HEK293 (cell line): ENCODE measurements around the gene TMC4.

ENCODE experiments used
- CTCF ChIA-PET: fragments of 350-600 bp; formaldehyde crosslinking; extraction: SDS; loops from one replicate; lab custom pipeline; 2021; ENCODE audit warnings: antibody characterized with exemption; lab: Yijun Ruan, JAX
- POLR2A ChIA-PET: fragments of 300-600 bp; formaldehyde crosslinking; extraction: SDS; loops from one replicate; lab custom pipeline; 2020; ENCODE audit warnings: antibody characterized with exemption, inconsistent platforms; lab: Yijun Ruan, JAX
- H3K27ac ChIP-seq: fragments of 200-500 bp; sonication (Bioruptor generic); 2 replicates; pipeline ENCODE4 v1.5.1; 2014; ENCODE audit warnings: low read depth, low read length, control low read depth, inconsistent platforms; ENCODE audit errors: extremely low read depth
- H3K36me3 ChIP-seq, 2 experiments: fragments of 200-500 bp in 1 of 2; sonication (Bioruptor generic) in 1 of 2; 1 replicate in 1 of 2; 2 replicates in 1 of 2; pipeline ENCODE4 v1.5.1; 2014 to 2017; ENCODE audit warnings: inconsistent platforms in 2 of 2, low read length in 2 of 2; ENCODE audit not compliant: control insufficient read depth in 2 of 2, insufficient read depth in 1 of 2
- H3K4me1 ChIP-seq: fragments of 200-500 bp; sonication (Bioruptor generic); 2 replicates; pipeline ENCODE4 v1.5.1; 2014; ENCODE audit warnings: mild to moderate bottlenecking, low read length, inconsistent platforms; ENCODE audit not compliant: control insufficient read depth, insufficient read depth
- H3K4me3 ChIP-seq: 2 replicates; pipeline ENCODE4 v1.5.1; 2011; ENCODE audit warnings: low read depth, mild to moderate bottlenecking, control low read depth, low read length, moderate library complexity
- H3K9me3 ChIP-seq: fragments of 200-500 bp; sonication (Bioruptor generic); 2 replicates; pipeline ENCODE4 v1.5.1; 2014; ENCODE audit warnings: low read depth, low read length, inconsistent platforms; ENCODE audit not compliant: control insufficient read depth, insufficient read depth
- EGR2 ChIP-seq: fragments of 450-650 bp; formaldehyde crosslinking; IDR thresholded peaks from 2 replicates; pipeline ENCODE4 v1.5.1; 2016; ENCODE audit warnings: low read depth, missing biosample characterization, missing genetic modification characterization
- KLF9 ChIP-seq: fragments of 450-650 bp; formaldehyde crosslinking; IDR thresholded peaks from 2 replicates; pipeline ENCODE4 v1.5.1; 2016; ENCODE audit warnings: missing biosample characterization, missing genetic modification characterization, low read depth
- MZF1 ChIP-seq: fragments of 450-650 bp; formaldehyde crosslinking; IDR thresholded peaks from 2 replicates; pipeline ENCODE4 v1.5.1; 2017; ENCODE audit warnings: missing biosample characterization, missing genetic modification characterization, borderline replicate concordance
- SETDB1 ChIP-seq: IDR thresholded peaks from one replicate; pipeline ENCODE4 v1.6.1; 2017; ENCODE audit warnings: mild to moderate bottlenecking, low read length, moderate library complexity, mixed read lengths; ENCODE audit not compliant: insufficient read length
- ZFHX2 ChIP-seq: fragments of 450-650 bp; formaldehyde crosslinking; conservative IDR thresholded peaks from 2 replicates; pipeline ENCODE4 v1.5.1; 2016; ENCODE audit warnings: missing biosample characterization, missing genetic modification characterization
- ZFP37 ChIP-seq: fragments of 450-650 bp; formaldehyde crosslinking; IDR thresholded peaks from 2 replicates; pipeline ENCODE4 v1.5.1; 2016; ENCODE audit warnings: missing biosample characterization, missing genetic modification characterization
- ZNF16 ChIP-seq: fragments of 450-650 bp; formaldehyde crosslinking; IDR thresholded peaks from 2 replicates; pipeline ENCODE4 v1.5.1; 2016; ENCODE audit warnings: low read depth, missing biosample characterization, missing genetic modification characterization
- ZNF174 ChIP-seq: fragments of 450-650 bp; formaldehyde crosslinking; IDR thresholded peaks from 2 replicates; pipeline ENCODE4 v1.5.0; 2017; ENCODE audit warnings: missing biosample characterization, mild to moderate bottlenecking, missing genetic modification characterization
- ZNF23 ChIP-seq: fragments of 450-650 bp; formaldehyde crosslinking; IDR thresholded peaks from 2 replicates; pipeline ENCODE4 v1.5.1; 2016; ENCODE audit warnings: missing biosample characterization, missing genetic modification characterization, borderline replicate concordance
- ZNF24 ChIP-seq: fragments of 450-650 bp; formaldehyde crosslinking; IDR thresholded peaks from 2 replicates; pipeline ENCODE4 v1.5.1; 2016; ENCODE audit warnings: missing biosample characterization, missing genetic modification characterization
- ZNF324 ChIP-seq: fragments of 450-650 bp; formaldehyde crosslinking; IDR thresholded peaks from 2 replicates; pipeline ENCODE4 v1.5.1; 2016; ENCODE audit warnings: missing biosample characterization, missing genetic modification characterization
- ZNF404 ChIP-seq: fragments of 450-650 bp; formaldehyde crosslinking; IDR thresholded peaks from 2 replicates; pipeline ENCODE4 v1.5.1; 2017; ENCODE audit warnings: missing biosample characterization, missing genetic modification characterization
- ZNF426 ChIP-seq: fragments of 450-650 bp; formaldehyde crosslinking; IDR thresholded peaks from 2 replicates; pipeline ENCODE4 v1.5.1; 2017; ENCODE audit warnings: missing biosample characterization, missing genetic modification characterization, mild to moderate bottlenecking, inconsistent platforms, moderate library complexity
- ZNF530 ChIP-seq: fragments of 450-650 bp; formaldehyde crosslinking; IDR thresholded peaks from 2 replicates; pipeline ENCODE4 v1.5.1; 2016; ENCODE audit warnings: low read depth, missing biosample characterization, missing genetic modification characterization
- ZNF600 ChIP-seq: fragments of 450-650 bp; formaldehyde crosslinking; IDR thresholded peaks from 2 replicates; pipeline ENCODE4 v1.5.1; 2016; ENCODE audit warnings: missing biosample characterization, missing genetic modification characterization
- ZNF785 ChIP-seq: fragments of 450-650 bp; formaldehyde crosslinking; IDR thresholded peaks from 2 replicates; pipeline ENCODE4 v1.5.1; 2016; ENCODE audit warnings: missing biosample characterization, missing genetic modification characterization
- TF ChIP-seq, protein P1 (sequence below): fragments of 450-650 bp; formaldehyde crosslinking; IDR thresholded peaks from 2 replicates; pipeline ENCODE4 v1.5.1; 2016; ENCODE audit warnings: missing biosample characterization, missing genetic modification characterization, low read depth
- TF ChIP-seq, protein P2 (sequence below): fragments of 450-650 bp; formaldehyde crosslinking; IDR thresholded peaks from 2 replicates; pipeline ENCODE4 v1.5.1; 2016; ENCODE audit warnings: missing biosample characterization, missing genetic modification characterization
- TF ChIP-seq, protein P3 (sequence below): fragments of 450-650 bp; formaldehyde crosslinking; IDR thresholded peaks from 2 replicates; pipeline ENCODE4 v1.5.1; 2016; ENCODE audit warnings: missing biosample characterization, missing genetic modification characterization

The TMC4 gene

DNA sequence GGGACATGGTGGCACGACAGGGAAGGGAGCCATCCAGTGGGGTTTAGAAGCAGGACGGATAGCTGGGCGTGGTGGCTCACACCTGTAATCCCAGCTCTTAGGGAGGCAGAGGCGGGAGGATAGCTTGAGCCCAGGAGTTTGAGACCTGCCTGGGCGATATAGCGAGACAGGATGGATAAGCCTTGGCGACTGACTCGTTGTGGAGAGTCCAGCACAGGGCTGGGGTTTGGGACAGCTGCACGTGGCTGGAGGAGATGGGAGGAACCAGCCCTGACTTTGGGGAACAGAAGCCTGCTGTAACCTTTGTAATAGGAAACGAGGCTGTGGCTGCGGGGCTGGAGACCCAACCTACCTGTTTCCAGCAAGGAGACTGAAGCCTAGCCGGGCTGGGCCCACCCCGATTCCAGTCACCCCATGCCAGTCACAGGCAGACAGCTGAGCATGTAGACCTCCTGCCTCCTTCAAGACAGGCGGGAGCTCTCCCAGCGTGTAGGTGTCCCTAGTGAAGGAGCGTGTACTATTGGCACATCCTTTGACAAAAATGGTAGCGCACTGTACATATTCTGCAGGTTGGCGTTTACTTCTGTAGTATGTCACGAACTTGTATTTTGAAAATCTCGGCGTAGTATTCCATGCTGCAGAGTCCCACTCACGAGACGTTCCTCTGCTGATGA, 21.5 kb downstream of the TMC4 start:
- H3K36me3 ChIP-seq: peaks cover 56 to 96% of the 10 kb centered on the region in 2 experiments
- ChIA-PET CTCF (interaction anchor here (0.6 to 1.2 kb wide), 2 partner anchors 15 to 81 kb away, joined by 3 read pairs; no protein-coding TSS in a partner anchor), POLR2A (interaction anchor here (0.7 to 8.0 kb wide), 4 partner anchors 9 to 127 kb away, joined by 3 to 87 read pairs (median 3); partner anchors contain the start of genes CNOT3 and MBOAT7)
- H3K27ac ChIP-seq: peak overlapping the region; percentile 24; the same call in 1 of the 2 replicates
- TF ChIP-seq, protein P1, sequence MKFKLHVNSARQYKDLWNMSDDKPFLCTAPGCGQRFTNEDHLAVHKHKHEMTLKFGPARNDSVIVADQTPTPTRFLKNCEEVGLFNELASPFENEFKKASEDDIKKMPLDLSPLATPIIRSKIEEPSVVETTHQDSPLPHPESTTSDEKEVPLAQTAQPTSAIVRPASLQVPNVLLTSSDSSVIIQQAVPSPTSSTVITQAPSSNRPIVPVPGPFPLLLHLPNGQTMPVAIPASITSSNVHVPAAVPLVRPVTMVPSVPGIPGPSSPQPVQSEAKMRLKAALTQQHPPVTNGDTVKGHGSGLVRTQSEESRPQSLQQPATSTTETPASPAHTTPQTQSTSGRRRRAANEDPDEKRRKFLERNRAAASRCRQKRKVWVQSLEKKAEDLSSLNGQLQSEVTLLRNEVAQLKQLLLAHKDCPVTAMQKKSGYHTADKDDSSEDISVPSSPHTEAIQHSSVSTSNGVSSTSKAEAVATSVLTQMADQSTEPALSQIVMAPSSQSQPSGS (tag by site-specific recombination): no peak
- TF ChIP-seq ZNF600 (tag by site-specific recombination): 0 out of 2 replicates have a peak, but pooled peaks have one; percentile 56
- TF ChIP-seq, all 188 proteins: peak for 1
- Histone ChIP-seq H3K9me3 (no peaks in the 10 kb centered on the region), H3K4me1 (no peaks in the 10 kb centered on the region), H3K4me3 (no peak overlapping the region)

DNA sequence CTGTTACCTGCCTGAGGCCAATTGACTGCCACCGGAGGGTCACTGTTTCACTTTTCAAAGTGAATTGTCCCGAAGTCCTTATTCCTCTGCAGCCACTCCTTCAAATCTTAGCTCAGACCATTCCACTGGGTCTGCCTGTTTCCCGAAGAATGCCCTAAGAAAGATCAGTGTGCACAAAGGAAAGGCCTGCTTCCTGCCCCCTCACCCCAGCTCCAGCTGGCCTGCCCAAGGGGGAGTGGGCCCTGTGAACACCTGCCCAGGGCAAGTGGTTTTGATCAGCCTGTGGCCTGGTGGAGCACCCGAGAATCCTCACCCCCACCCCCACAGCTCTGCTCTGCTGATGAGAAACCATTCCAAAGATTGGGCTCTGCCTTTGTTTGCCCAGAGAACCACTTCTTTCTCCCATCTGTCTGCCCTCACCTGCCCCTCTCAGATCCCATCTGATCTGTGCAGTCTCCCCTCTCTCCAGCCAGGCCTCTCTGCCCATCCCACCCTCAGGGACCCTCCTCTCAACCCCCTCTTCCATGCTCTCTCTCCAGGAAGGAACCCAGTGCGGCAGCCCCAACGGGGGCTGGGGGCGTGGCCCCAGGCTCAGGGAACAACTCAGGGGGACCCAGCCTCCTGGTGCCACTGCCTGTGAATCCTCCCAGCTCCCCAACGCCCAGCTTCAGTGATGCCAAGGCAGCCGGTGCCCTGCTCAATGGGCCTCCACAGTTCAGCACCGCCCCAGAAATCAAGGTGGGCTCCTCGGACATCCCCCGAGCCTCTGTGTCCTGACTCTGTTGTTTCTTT, 23.7 kb downstream of the TMC4 start:
- Histone ChIP-seq H3K9me3 (no peaks in the 10 kb centered on the region), H3K27ac (no peak overlapping the region), H3K4me1 (no peaks in the 10 kb centered on the region), H3K4me3 (no peak overlapping the region), H3K36me3 (peaks cover 68 to 98% of the 10 kb centered on the region in 2 experiments)
- POLR2A ChIA-PET: interaction anchor here (3.9 to 8.0 kb wide), 2 partner anchors 9 to 11 kb away, joined by 23 to 87 read pairs; partner anchors contain the start of genes CNOT3 and LENG1
- CTCF ChIA-PET: interaction anchor here (1.3 to 2.2 kb wide), 2 partner anchors 8 to 10 kb away, joined by 5 to 9 read pairs; partner anchors contain the start of gene LENG1
- TF ChIP-seq KLF9 (tag by site-specific recombination) (peak; percentile 39; the same call in 1 of the 2 replicates), ZNF23 (no peak)

DNA sequence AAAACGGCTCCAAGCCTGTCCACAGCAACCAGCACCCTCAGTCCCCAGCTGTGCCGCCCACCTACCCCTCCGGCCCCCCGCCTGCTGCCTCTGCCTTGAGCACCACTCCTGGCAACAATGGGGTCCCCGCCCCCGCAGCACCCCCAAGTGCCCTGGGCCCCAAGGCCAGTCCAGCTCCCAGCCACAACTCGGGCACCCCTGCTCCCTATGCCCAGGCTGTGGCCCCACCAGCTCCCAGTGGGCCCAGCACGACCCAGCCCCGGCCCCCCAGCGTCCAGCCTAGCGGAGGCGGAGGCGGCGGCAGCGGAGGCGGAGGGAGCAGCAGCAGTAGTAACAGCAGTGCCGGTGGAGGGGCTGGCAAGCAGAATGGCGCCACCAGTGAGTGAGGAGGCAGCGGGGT, 24.8 kb downstream of the TMC4 start:
- Histone ChIP-seq H3K4me1 (no peaks in the 10 kb centered on the region), H3K36me3 (peaks cover 70 to 98% of the 10 kb centered on the region in 2 experiments), H3K27ac (no peak overlapping the region), H3K4me3 (no peak overlapping the region), H3K9me3 (no peaks in the 10 kb centered on the region)
- no peak for TF ChIP-seq ZNF530 (tag by site-specific recombination)
- no peak for TF ChIP-seq ZNF785 (tag by site-specific recombination)
- TF ChIP-seq ZNF174 (tag by site-specific recombination): no peak
- peak; percentile 84 for TF ChIP-seq EGR2
- TF ChIP-seq ZNF404 (tag by site-specific recombination): no peak
- TF ChIP-seq ZNF16 (tag by site-specific recombination): no peak
- no peak for TF ChIP-seq ZNF426 (tag by site-specific recombination)
- TF ChIP-seq MZF1 (tag by site-specific recombination): no peak
- TF ChIP-seq ZFHX2 (tag by site-specific recombination): peak; percentile 90
- no peak for TF ChIP-seq ZNF324 (tag by site-specific recombination)
- POLR2A ChIA-PET: interaction anchor here (3.9 to 8.0 kb wide), 2 partner anchors 10 to 11 kb away, joined by 23 to 87 read pairs; partner anchors contain the start of genes CNOT3 and LENG1
- CTCF ChIA-PET: interaction anchor here (1.3 kb wide), 1 partner anchor 9 kb away, joined by 5 read pairs; no protein-coding TSS in a partner anchor

DNA sequence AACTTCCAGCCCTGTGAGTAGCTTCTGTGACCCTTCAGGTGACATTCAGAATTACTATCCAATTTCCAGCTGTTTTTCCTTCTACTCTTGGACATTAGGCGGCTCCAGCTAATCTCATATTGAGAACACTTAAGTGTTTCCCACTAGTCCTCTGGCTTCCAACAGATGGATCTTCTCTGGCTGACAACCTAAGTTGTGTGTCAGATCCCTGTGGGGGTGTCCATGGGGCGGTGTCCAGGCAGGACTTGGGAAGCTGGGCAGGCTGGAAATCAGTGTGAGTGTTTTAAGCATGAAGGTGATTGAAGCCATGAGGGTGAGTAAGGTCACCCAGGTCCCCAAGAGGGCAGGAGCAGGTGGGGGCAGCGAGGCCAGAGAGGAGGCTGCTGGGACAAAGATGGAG, 25.3 kb downstream of the TMC4 start:
- Histone ChIP-seq H3K4me1 (no peaks in the 10 kb centered on the region), H3K4me3 (no peak overlapping the region), H3K36me3 (peaks cover 70 to 98% of the 10 kb centered on the region in 2 experiments), H3K9me3 (no peaks in the 10 kb centered on the region), H3K27ac (no peak overlapping the region)
- ChIA-PET CTCF (no interaction called here), POLR2A (interaction anchor here (3.9 to 8.0 kb wide), 2 partner anchors 9 to 11 kb away, joined by 23 to 87 read pairs; partner anchors contain the start of genes CNOT3 and LENG1)
- TF ChIP-seq, protein P2, sequence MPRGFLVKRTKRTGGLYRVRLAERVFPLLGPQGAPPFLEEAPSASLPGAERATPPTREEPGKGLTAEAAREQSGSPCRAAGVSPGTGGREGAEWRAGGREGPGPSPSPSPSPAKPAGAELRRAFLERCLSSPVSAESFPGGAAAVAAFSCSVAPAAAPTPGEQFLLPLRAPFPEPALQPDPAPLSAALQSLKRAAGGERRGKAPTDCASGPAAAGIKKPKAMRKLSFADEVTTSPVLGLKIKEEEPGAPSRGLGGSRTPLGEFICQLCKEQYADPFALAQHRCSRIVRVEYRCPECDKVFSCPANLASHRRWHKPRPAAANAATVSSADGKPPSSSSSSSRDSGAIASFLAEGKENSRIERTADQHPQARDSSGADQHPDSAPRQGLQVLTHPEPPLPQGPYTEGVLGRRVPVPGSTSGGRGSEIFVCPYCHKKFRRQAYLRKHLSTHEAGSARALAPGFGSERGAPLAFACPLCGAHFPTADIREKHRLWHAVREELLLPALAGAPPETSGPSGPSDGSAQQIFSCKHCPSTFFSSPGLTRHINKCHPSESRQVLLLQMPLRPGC: no peak
- TF ChIP-seq SETDB1: no peak
- TF ChIP-seq, protein P3, sequence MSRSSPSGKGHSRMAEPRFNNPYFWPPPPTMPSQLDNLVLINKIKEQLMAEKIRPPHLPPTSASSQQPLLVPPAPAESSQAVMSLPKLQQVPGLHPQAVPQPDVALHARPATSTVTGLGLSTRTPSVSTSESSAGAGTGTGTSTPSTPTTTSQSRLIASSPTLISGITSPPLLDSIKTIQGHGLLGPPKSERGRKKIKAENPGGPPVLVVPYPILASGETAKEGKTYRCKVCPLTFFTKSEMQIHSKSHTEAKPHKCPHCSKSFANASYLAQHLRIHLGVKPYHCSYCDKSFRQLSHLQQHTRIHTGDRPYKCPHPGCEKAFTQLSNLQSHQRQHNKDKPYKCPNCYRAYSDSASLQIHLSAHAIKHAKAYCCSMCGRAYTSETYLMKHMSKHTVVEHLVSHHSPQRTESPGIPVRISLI (tag by site-specific recombination): no peak
- TF ChIP-seq ZFP37 (tag by site-specific recombination): no peak
- TF ChIP-seq ZNF24 (tag by site-specific recombination): no peak
